COR-L47 (cell line): Measurements from ENCODE around the gene GNPDA1.
"Not testable (repeated sequence)": the region's sequence is repeated elsewhere in the genome, so short reads cannot be mapped to it uniquely, and the experiment has no call there.

ENCODE experiments used
- DNase-seq: peaks from one replicate; lab custom pipeline; 2025; lab: John Stamatoyannopoulos, UW

Gene GNPDA1

GRCh38 chr5:142012792-142013388 lies at the start of gene GNPDA1:
TSS of gene GNPDA1 (minus strand) at chr5:142013027. CDS start at chr5:142012035, 992 bp downstream.
- peak; percentile 69 for DNase-seq

- no peak for DNase-seq
Measured at GRCh38 chr5:142059304-142059940, 46.6 kb upstream of the GNPDA1 start.

- DNase-seq, result no peak
Measured at GRCh38 chr5:142057697-142058056, 44.9 kb upstream of the GNPDA1 start.

- peak; percentile 21 for DNase-seq
Measured at GRCh38 chr5:142056816-142057696, 44.2 kb upstream of the GNPDA1 start.

- DNase-seq, result no peak
Measured at GRCh38 chr5:142055301-142055700, 42.5 kb upstream of the GNPDA1 start.

GRCh38 chr5:142053426-142054151 lies 40.8 kb upstream of the GNPDA1 start:
- no peak for DNase-seq

GRCh38 chr5:142052026-142052425 lies 39.2 kb upstream of the GNPDA1 start:
- not testable (repeated sequence) for DNase-seq

GRCh38 chr5:142048272-142048671 lies 35.4 kb upstream of the GNPDA1 start:
- DNase-seq, result no peak

GRCh38 chr5:142046191-142046590 lies 33.4 kb upstream of the GNPDA1 start:
- DNase-seq, result no peak

- DNase-seq, result not testable (repeated sequence)
Measured at GRCh38 chr5:142040881-142041280, 28.1 kb upstream of the GNPDA1 start.

GRCh38 chr5:142040285-142040684 lies 27.5 kb upstream of the GNPDA1 start:
- DNase-seq, result no peak

GRCh38 chr5:142038735-142039134 lies 25.9 kb upstream of the GNPDA1 start:
- no peak for DNase-seq

- not testable (repeated sequence) for DNase-seq
Measured at GRCh38 chr5:142037599-142037998, 24.8 kb upstream of the GNPDA1 start.

- no peak for DNase-seq
Measured at GRCh38 chr5:142036918-142037317, 24.1 kb upstream of the GNPDA1 start.

- no peak for DNase-seq
Measured at GRCh38 chr5:142034994-142035393, 22.2 kb upstream of the GNPDA1 start.

GRCh38 chr5:142033632-142034567 lies 21.1 kb upstream of the GNPDA1 start:
- not testable (repeated sequence) for DNase-seq

- no peak for DNase-seq
Measured at GRCh38 chr5:142032747-142033631, 20.2 kb upstream of the GNPDA1 start.

GRCh38 chr5:142032150-142032549 lies 19.3 kb upstream of the GNPDA1 start:
- no peak for DNase-seq

GRCh38 chr5:142025637-142026036 lies 12.8 kb upstream of the GNPDA1 start:
- DNase-seq, result no peak

GRCh38 chr5:142024771-142025304 lies 12.0 kb upstream of the GNPDA1 start:
- DNase-seq, result peak; percentile 75
